HEK293 (cell line): Measurements from ENCODE around the gene ARAP1.

Experiments used
- KLF9 ChIP-seq: fragments of 450-650 bp; formaldehyde crosslinking; IDR thresholded peaks from 2 replicates; pipeline ENCODE4 v1.5.1; 2016; ENCODE audit warnings: missing biosample characterization, missing genetic modification characterization, low read depth
- ZNF138 ChIP-seq: fragments of 450-650 bp; formaldehyde crosslinking; IDR thresholded peaks from 2 replicates; pipeline ENCODE4 v1.5.1; 2016; ENCODE audit warnings: missing biosample characterization, missing genetic modification characterization, borderline replicate concordance
- TF ChIP-seq, protein P1 (sequence below): fragments of 450-650 bp; formaldehyde crosslinking; IDR thresholded peaks from 2 replicates; pipeline ENCODE4 v1.5.1; 2016; ENCODE audit warnings: missing biosample characterization, missing genetic modification characterization

- TF ChIP-seq, protein P1, sequence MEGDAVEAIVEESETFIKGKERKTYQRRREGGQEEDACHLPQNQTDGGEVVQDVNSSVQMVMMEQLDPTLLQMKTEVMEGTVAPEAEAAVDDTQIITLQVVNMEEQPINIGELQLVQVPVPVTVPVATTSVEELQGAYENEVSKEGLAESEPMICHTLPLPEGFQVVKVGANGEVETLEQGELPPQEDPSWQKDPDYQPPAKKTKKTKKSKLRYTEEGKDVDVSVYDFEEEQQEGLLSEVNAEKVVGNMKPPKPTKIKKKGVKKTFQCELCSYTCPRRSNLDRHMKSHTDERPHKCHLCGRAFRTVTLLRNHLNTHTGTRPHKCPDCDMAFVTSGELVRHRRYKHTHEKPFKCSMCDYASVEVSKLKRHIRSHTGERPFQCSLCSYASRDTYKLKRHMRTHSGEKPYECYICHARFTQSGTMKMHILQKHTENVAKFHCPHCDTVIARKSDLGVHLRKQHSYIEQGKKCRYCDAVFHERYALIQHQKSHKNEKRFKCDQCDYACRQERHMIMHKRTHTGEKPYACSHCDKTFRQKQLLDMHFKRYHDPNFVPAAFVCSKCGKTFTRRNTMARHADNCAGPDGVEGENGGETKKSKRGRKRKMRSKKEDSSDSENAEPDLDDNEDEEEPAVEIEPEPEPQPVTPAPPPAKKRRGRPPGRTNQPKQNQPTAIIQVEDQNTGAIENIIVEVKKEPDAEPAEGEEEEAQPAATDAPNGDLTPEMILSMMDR (tag by site-specific recombination) = no peak
- TF ChIP-seq ZNF138 (tag by site-specific recombination) (no peak), KLF9 (tag by site-specific recombination) (no peak)
Measured at GRCh38 chr11:72675221-72675620, 77.0 kb downstream of the ARAP1 start.
